GM12878 (cell line): ENCODE results near the gene STK26. TPM values are rescaled to one million over a fixed set of nuclear protein-coding genes. Genes with fewer than 3 reads are reported as not detected.

Experiments used
- ATAC-seq: fragments of 200-7000 bp; cut with Tn5 transposase; 3 replicates; pipeline ENCODE4 v1.9.1; 2020; ENCODE audit warnings: mild to moderate bottlenecking, moderate library complexity
- BruUV-seq: library from RNA; stranded (reverse); fragments of 400-500 nt; replicated peaks from 2 replicates; lab custom pipeline; 2021; lab: Mats Ljungman, UMichigan
- CTCF ChIA-PET: fragments of 300-600 bp; sonication (Branson Sonifier 250); formaldehyde crosslinking; extraction: SDS; loops from one replicate; lab custom pipeline; 2021; ENCODE audit warnings: inconsistent platforms; lab: Yijun Ruan, JAX
- POLR2A ChIA-PET: fragments of 350-600 bp; formaldehyde crosslinking; extraction: SDS; loops from one replicate; lab custom pipeline; 2021; ENCODE audit warnings: inconsistent platforms; lab: Charles Lee
- RAD21 ChIA-PET: fragments of 300-600 bp; sonication (Branson Sonifier 250); formaldehyde crosslinking; loops from one replicate; lab custom pipeline; 2023; ENCODE audit warnings: antibody characterized with exemption; ENCODE audit not compliant: unreplicated experiment; lab: Charles Lee
- SMC1A ChIA-PET: fragments of 300-600 bp; sonication (Branson Sonifier 250); formaldehyde crosslinking; loops from one replicate; lab custom pipeline; 2023; ENCODE audit not compliant: unreplicated experiment, uncharacterized antibody; lab: Charles Lee
- DNase-seq: peaks from one replicate; pipeline ENCODE4 v3.0.0-alpha.2; 2011; ENCODE audit warnings: low read depth, low spot score
- FAIRE-seq: peaks from 3 replicates; lab custom pipeline; 2011; peaks lifted over from hg19 to GRCh38; lab: Jason Lieb, UNC
- H2AFZ ChIP-seq: 2 replicates; pipeline ENCODE4 v1.6.0; 2011; ENCODE audit warnings: low read depth, low read length, control low read depth; ENCODE audit not compliant: control insufficient read depth
- H3K27ac ChIP-seq: 2 replicates; pipeline ENCODE4 v1.5.1; 2011; ENCODE audit warnings: control low read depth; ENCODE audit not compliant: control insufficient read depth, insufficient read depth
- H3K27me3 ChIP-seq, 2 experiments: replicated peaks in 1 of 2; 2 replicates each; pipeline versions ENCODE4 v1.6.0 to v1.6.1; 2011; ENCODE audit warnings: low read length in 1 of 2; ENCODE audit not compliant: control insufficient read depth in 2 of 2, insufficient read depth in 2 of 2
- H3K36me3 ChIP-seq, 2 experiments: 2 replicates each; pipeline ENCODE4 v1.5.1; 2011; ENCODE audit warnings: low read length in 1 of 2; ENCODE audit not compliant: control insufficient read depth in 2 of 2, insufficient read depth in 2 of 2
- H3K4me1 ChIP-seq: 2 replicates; pipeline ENCODE4 v1.6.1; 2011; ENCODE audit warnings: mild to moderate bottlenecking, low read length, moderate library complexity, mixed read lengths; ENCODE audit not compliant: control insufficient read depth, insufficient read depth
- H3K4me2 ChIP-seq: 2 replicates; pipeline ENCODE4 v1.6.0; 2011; ENCODE audit warnings: control low read depth; ENCODE audit not compliant: control insufficient read depth, insufficient read depth
- H3K4me3 ChIP-seq: fragments of 200-600 bp; sonication (generic); 2 replicates; pipeline ENCODE4 v1.5.1; 2016
- H3K79me2 ChIP-seq: 2 replicates; pipeline ENCODE4 v1.6.0; 2011; ENCODE audit warnings: low read length; ENCODE audit not compliant: control insufficient read depth, insufficient read depth
- H3K9ac ChIP-seq: 2 replicates; pipeline ENCODE4 v1.8.0; 2011; ENCODE audit warnings: low read length, control low read depth, mixed read lengths; ENCODE audit not compliant: control insufficient read depth, insufficient read depth
- H3K9me3 ChIP-seq: replicated peaks from 3 replicates; pipeline ENCODE4 v1.5.1; 2011; ENCODE audit warnings: mild to moderate bottlenecking, low read length; ENCODE audit not compliant: control insufficient read depth, insufficient read depth
- H4K20me1 ChIP-seq: 2 replicates; pipeline ENCODE4 v1.6.0; 2011; ENCODE audit not compliant: control insufficient read depth, insufficient read depth
- BMI1 ChIP-seq: fragments of 450-650 bp; IDR thresholded peaks from 2 replicates; pipeline ENCODE4 v1.6.1; 2016; ENCODE audit warnings: mild to moderate bottlenecking, moderate library complexity, borderline replicate concordance
- CREM ChIP-seq: IDR thresholded peaks from 2 replicates; pipeline ENCODE4 v1.6.1; 2014; ENCODE audit warnings: antibody characterized with exemption, low read depth
- PKNOX1 ChIP-seq: fragments of 450-650 bp; IDR thresholded peaks from 2 replicates; pipeline ENCODE4 v1.6.1; 2016; ENCODE audit warnings: mild to moderate bottlenecking
- POLR2AphosphoS5 ChIP-seq: IDR thresholded peaks from 2 replicates; pipeline ENCODE4 v1.6.1; 2011; ENCODE audit warnings: mild to moderate bottlenecking, low read length, inconsistent platforms
- PRDM15 ChIP-seq: fragments of 450-650 bp; formaldehyde crosslinking; IDR thresholded peaks from 2 replicates; pipeline ENCODE4 v1.4.0; 2020; ENCODE audit warnings: mild to moderate bottlenecking, moderate library complexity
- RELB ChIP-seq: fragments of 450-650 bp; IDR thresholded peaks from 2 replicates; pipeline ENCODE4 v1.6.1; 2017; ENCODE audit warnings: low read depth, mild to moderate bottlenecking, moderate library complexity
- TAF1 ChIP-seq: IDR thresholded peaks from 2 replicates; pipeline ENCODE4 v1.6.1; 2011; ENCODE audit warnings: mild to moderate bottlenecking, low read depth, low read length, borderline replicate concordance
- YBX1 ChIP-seq: fragments of 450-650 bp; IDR thresholded peaks from 2 replicates; pipeline ENCODE4 v1.6.1; 2016; ENCODE audit warnings: antibody characterized with exemption
- WGBS: methylation state at CpG from one replicate; pipeline ENCODE4 v1.1.6; 2016; ENCODE audit warnings: low lambda C conversion rate; ENCODE audit not compliant: insufficient replicate concordance, insufficient coverage; ENCODE audit errors: missing lambda C conversion rate; 5-methylcytosine and 5-hydroxymethylcytosine counted together
- in situ Hi-C: fragments of 300-500 bp; cut with MboI; formaldehyde crosslinking; loops from 9 replicates; pipeline ENCODE4 v1.14.3; 2018; ENCODE audit warnings: mixed read lengths
- intact Hi-C: fragments of 100-400 bp; cut with micrococcal nuclease; formaldehyde crosslinking; loops from one replicate; pipeline ENCODE4 v1.14.2; 2022; ENCODE audit not compliant: unreplicated experiment
- polyA plus RNA-seq, 11 experiments: library from polyadenylated mRNA; depleted of rRNA in 4 of 11; unstranded in 6 of 11; stranded (reverse) in 5 of 11; fragments of >200 nt; fragmentation: Nextera tagmentation in 4 of 11; fragmentation: Illumina TruSeq in 1 of 11; extraction: Ambion mirVana in 4 of 11; extraction: Trizol in 1 of 11; gene quantifications; 1 replicate in 1 of 11; 2 replicates in 10 of 11; pipeline versions ENCODE4 v1.2.1 to v1.2.3, GENCODE V29; 2011 to 2016; ENCODE audit warnings: inconsistent platforms in 2 of 11, missing spikeins in 2 of 11, low read depth in 1 of 11
- total RNA-seq, 4 experiments: library from RNA; depleted of rRNA in 3 of 4; stranded (reverse); fragments of >200 nt in 3 of 4; fragmentation: Illumina TruSeq in 1 of 4; extraction: Trizol in 1 of 4; gene quantifications; 2 replicates each; pipeline versions ENCODE4 v1.2.1 to v1.2.3, GENCODE V29; 2013 to 2021

Gene STK26
- total and polyA plus RNA-seq, 10 of the 15 experiments (the other 5 are each of a cell fraction or from before 2014, with no cell fraction given): 30.4 to 78.6 (median 58.8) TPM

- FAIRE-seq (no peak), DNase-seq (no peak), ATAC-seq (peak; percentile 61)
- H3K9ac ChIP-seq: no peak overlapping the region
- SMC1A ChIA-PET: interaction anchor here (1.0 to 1.3 kb wide), 2 partner anchors 28 to 106 kb away, joined by 3 read pairs; no protein-coding TSS in a partner anchor
- CTCF ChIA-PET: interaction anchor here (1.0 to 3.4 kb wide), 2 partner anchors 9 to 117 kb away, joined by 4 to 11 read pairs; partner anchors contain the start of gene RAP2C
- H3K4me3 ChIP-seq: no peak overlapping the region
- BruUV-seq: no TSS peak
- no peaks in the 10 kb centered on the region for H4K20me1 ChIP-seq
- H3K4me2 ChIP-seq: no peak overlapping the region
- H3K79me2 ChIP-seq: no peaks in the 10 kb centered on the region
- no peaks in the 10 kb centered on the region for H3K9me3 ChIP-seq
- no peaks in the 10 kb centered on the region for H3K36me3 ChIP-seq
- H3K4me1 ChIP-seq: no peaks in the 10 kb centered on the region
- H2AFZ ChIP-seq: no peak overlapping the region
- POLR2A ChIA-PET: no interaction called here
- RAD21 ChIA-PET: interaction anchor here (1.0 to 1.7 kb wide), 2 partner anchors 9 to 117 kb away, joined by 4 to 5 read pairs; partner anchors contain the start of gene RAP2C
- intact Hi-C loops: no loop called here
- TF ChIP-seq TAF1: no peak
- 0 out of 2 replicates have a peak, but pooled peaks have one; percentile 25 for TF ChIP-seq RELB
- peaks cover 2 to 6% of the 10 kb centered on the region in 2 experiments; a peak in 2 of 4 replicates for H3K27me3 ChIP-seq
- no peak overlapping the region for H3K27ac ChIP-seq
- 35% methylated on average over 9 of the region's 9 CpGs for WGBS
- in situ Hi-C loops: no loop called here
Measured at GRCh38 chrX:132101799-132102198, 78.7 kb downstream of the STK26 start.

GRCh38 chrX:132107291-132107690, 84.2 kb downstream of the STK26 start:
- ATAC-seq (no peak), DNase-seq (no peak), FAIRE-seq (no peak)
- Histone ChIP-seq H3K4me2 (no peak overlapping the region), H3K27ac (no peak overlapping the region), H4K20me1 (no peaks in the 10 kb centered on the region), H3K79me2 (no peaks in the 10 kb centered on the region), H3K27me3 (no peaks in the 10 kb centered on the region), H2AFZ (no peak overlapping the region), H3K4me1 (no peaks in the 10 kb centered on the region), H3K9me3 (no peaks in the 10 kb centered on the region), H3K4me3 (no peak overlapping the region), H3K9ac (no peak overlapping the region), H3K36me3 (no peaks in the 10 kb centered on the region)
- ChIA-PET POLR2A (no interaction called here), RAD21 (no interaction called here), CTCF (no interaction called here), SMC1A (no interaction called here)
- in situ Hi-C loops: no loop called here
- intact Hi-C loops: no loop called here
- BruUV-seq: no TSS peak
- no peak for TF ChIP-seq CREM
- TF ChIP-seq PRDM15: no peak
- TF ChIP-seq POLR2AphosphoS5: no peak
- TF ChIP-seq PKNOX1: no peak
- no peak for TF ChIP-seq YBX1
- no peak for TF ChIP-seq BMI1
